ENCODE measurements around the gene LSAMP.

The LSAMP gene

GRCh38 chr3:115927197-115927596, 518.1 kb downstream of the LSAMP start:
- DNase-seq: no peak

DNA sequence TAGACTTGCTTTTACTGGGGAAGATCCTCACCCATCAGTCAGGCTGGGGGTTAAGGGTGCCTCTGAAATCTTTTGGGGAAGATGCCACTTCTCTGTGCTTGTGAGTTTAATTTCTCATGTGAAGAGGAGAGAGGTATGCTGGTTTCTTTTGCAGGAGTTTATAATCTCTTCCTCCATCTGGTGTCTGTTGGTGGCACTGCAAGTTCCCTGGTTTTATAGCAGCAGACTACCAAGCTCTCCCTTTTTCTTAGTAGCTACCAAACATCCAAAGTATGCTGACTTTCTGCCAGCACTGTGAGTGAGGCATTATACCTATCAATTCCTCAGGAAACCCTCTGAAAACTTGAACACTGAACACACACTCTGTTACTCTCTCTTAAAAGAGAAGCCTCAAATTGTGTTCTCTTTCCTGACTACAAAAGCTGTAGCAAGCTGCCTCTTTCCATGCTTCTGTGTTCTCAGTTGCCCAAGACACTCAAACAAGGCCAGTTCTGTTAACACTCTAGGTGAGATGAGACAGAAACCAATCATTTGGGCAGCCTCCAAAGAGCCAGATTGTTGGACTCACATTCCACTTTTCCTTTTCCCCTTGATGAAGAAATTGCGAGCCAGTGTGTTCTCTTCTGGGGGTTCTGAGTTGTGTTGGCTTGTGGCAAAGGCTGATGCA, 522.5 kb downstream of the LSAMP start:
- DNase-seq: no peak

DNA sequence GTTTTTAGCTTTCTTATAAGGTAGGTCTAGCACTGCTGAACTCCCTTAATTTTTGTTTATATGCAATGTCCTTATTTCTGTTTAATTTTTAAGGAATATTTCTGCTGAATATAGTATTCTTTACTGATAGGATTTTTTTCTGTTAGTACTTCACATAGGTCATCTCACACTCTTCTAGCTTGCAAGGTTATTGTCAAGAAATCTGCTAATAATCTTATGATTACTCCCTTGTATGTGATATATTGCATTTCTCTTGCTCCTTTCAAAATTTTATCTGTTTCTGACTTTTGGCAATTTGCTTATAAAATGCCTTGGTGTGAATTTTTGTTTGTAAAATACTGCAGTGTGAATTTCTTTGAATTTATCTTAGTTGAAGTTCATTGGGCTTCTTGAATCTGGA, 523.6 kb downstream of the LSAMP start:
- DNase-seq: no peak

DNA sequence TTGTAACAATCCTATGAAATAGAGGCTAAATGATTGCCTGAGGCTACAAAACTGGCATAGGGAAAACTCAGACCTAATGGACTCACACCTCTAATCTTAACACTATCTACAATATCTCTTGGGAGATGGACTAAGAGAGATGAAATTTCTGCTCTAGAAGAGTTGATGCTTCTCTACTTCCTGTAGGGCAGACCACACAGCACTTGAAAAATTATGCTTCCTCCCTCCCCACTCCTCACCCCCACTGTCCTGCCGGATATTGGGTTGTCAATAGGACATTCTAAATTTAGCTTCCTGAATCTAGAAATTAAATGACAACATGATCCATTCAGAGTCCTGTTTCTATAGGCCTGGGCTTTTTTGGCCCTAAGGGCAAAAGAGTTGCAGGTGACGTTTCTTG, 526.4 kb downstream of the LSAMP start:
- no peak for DNase-seq

GRCh38 chr3:115916866-115917265, 528.4 kb downstream of the LSAMP start:
- DNase-seq: no peak

DNA sequence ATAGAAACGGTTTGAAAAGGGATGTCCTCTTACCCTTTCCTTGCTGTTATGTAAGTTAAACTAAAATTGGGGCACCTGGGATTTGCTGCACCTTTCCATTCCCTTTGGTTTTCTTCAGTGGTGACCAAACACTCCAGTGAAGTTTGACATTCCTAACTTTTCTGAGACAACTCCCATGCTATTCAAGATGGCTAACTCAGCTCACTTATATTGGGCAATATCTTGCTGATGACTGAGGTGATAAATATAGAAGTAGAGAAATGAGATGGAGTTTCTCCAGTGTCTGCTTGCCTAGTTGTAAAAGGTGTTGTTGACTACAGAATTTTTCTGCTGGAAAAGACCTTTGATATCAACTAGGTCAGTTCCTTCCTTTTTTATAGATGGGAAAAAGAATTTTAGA, 530.2 kb downstream of the LSAMP start:
- DNase-seq: no peak

DNA sequence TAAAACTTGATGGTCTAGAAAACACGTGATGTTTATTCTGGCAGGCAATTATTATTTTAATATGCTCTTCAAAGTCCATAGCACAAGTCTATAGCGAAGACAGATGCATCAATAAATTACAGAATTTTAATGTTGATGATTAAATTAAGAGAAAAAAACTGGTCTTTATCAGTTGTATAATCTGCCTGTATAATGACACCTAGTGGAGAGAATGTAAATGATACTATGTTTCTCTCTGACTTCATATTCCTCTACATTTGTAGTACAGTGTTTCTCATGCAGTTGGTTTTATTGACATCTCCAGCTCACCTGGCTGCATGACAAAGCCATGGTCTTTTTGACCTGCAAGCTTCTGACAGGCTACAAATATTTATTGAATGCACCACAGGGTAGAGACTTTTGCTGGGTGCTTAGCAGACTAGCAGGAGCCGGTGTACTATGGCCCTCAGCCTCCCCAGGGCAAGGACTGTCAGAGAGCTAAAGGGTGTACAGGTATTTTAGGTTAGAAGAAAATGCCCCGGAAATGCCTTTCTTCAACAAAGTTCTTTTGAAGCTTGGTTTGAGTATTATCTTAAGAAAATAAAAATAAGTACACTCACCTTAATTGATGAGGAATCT, 532.1 kb downstream of the LSAMP start:
- DNase-seq: no peak

DNA sequence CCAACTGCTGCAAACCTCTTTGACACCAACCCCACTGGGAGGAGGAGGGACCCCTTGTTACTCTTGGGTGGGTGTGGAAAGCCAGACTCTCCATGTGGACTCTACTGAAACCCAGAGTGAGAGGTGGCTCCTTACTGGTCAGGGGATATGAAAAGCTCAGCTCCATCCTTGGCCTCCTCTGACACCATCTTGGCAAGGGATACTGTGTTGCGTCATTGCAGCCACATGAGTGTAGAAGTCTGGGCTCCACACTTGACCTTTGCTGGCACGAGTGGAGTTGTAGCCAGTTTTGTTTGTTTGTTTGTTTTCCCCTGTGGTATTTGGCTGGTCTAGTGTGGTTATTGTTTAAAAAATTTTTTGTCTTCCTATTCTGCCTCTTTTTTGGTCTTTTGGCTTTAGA, 532.9 kb downstream of the LSAMP start:
- no peak for DNase-seq

- no peak for DNase-seq
Observed at GRCh38 chr3:115905871-115906270, 539.4 kb downstream of the LSAMP start.

DNA sequence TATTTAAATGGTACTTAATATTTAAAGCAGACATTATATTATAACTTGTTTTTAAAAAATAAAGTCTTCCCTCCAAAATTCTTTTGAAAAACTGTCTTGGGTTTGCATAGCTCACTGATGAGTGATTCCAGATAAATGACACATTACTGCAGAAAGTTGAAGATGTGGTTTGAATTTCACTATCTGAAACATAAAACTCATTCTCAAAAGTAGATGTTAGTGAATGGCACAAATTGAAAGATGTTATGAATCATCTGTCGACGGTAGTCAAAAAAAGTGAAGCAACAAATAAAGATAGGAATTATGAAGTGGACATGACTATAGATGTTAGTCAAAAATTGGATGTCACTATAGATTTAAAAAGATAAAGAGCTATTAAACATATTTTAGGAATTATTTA, 541.4 kb downstream of the LSAMP start:
- DNase-seq: no peak

GRCh38 chr3:115901008-115901407, 544.3 kb downstream of the LSAMP start:
- DNase-seq: no peak

DNA sequence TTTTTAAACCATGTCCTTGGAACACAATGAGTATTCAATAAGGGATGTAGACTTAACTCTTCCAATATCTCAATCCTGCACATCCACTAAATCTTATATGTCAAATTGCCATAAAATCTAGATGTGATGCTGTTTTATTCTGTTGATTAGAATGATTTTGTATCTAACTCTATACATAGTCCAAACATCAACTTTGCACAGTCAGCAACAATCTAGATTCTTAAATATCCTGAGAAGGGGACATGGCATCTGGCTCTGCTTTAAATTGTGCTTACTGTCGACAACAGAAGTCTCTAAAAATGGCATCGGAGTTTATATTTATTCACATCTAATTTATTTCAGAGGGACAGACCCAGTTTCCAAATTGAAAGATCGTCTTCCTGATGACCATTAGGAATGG, 545.8 kb downstream of the LSAMP start:
- no peak for DNase-seq

- DNase-seq: no peak
Observed at GRCh38 chr3:115898656-115899410, 546.5 kb downstream of the LSAMP start.

GRCh38 chr3:115891006-115891636, 554.2 kb downstream of the LSAMP start:
- no peak for DNase-seq

DNA sequence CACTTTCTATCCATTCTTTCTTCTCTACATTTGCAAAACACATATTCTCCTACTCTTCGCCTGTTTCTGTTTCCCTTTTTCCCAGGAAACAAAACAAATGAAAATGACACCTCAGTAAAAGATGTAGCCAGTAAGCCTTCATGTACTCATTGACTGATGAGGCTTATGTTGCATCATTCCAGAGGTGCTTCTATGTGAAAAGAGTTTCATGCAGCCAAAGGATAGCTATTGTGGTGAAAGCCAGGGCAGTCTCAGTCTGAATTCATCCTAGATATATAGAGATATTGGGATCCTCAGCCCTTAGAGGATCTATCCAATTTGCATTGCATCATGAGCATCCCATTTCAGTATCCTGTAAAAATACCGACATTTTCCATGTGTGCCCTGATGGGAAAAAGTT, 554.7 kb downstream of the LSAMP start:
- DNase-seq: no peak

GRCh38 chr3:115885621-115886020, 559.7 kb downstream of the LSAMP start:
- DNase-seq: no peak

DNA sequence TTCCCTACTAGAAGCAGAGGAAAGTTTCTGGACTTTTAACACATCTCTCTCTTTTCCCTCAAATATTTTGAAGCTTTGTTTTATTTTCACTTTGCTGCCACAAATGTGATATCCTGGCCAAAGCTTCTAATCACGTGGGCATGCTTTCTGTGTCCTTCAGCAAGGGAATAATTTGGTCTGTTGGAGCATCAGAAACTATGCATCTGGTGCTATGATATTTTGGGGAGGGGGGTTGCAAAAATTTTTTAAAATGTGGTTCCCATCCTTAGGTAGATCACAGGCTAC, 567.7 kb downstream of the LSAMP start:
- DNase-seq: no peak

- DNase-seq: no peak
Observed at GRCh38 chr3:115876876-115877614, 568.2 kb downstream of the LSAMP start.

GRCh38 chr3:115875460-115875859, 569.8 kb downstream of the LSAMP start:
- no peak for DNase-seq

DNA sequence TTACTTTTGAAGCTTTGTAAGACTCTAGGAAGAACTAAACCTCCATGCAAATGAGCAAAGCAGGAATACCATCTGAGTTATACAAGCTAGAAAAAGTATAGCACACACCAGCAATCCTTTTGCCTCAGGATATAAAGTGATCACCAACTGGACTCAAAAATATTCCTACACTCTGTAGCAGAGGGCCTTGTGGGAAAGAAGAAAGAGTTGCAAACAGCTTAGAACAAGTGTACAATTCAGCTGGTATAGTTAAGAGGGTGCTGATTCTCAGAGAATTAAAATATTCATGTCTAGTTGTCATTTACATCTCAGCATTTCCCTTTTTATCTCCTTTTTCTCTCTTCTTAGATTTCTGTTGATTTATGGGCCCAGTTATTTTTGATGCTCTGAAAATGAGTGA, 573.6 kb downstream of the LSAMP start:
- DNase-seq: no peak

DNA sequence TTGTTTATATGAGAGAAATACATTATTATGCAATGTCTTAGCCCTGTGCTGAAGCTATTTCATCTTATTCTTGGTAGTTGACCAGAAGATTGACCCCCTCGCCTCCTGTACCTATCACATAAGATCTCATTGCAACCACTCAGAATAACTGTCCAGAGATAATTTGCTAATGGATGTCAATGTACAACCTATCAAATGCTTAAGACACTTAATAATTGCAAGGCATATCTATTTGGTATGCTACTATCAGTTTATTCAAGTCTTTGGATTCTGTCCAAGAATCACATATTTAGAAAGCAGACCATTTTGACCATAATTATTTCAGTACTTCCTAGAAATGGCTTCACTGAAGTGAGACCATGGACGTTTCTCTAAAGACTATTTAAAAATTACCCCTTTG, 580.4 kb downstream of the LSAMP start:
- DNase-seq: no peak

GRCh38 chr3:115862849-115863248, 582.4 kb downstream of the LSAMP start:
- no peak for DNase-seq

DNA sequence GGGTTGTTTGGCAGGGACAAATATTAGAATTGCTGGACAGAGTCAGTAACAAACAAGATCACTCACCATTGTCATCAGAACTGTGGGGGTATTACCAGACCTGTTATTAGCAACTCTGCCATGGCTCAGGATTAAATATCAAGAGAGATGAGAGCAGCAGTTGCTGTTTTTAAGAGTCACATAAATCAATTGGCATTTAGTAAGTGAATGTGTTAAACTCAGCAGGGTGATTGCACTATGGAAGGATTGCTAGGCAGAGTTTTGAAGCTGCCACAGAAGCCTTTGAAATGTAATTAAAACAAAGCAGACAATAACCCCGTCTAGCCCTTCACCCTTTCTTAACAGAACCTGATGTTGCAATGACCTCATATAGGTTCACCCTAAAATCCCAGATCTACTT, 583.2 kb downstream of the LSAMP start:
- no peak for DNase-seq

Measured in CD4-positive, alpha-beta T cell treated with Interleukin-6 for 4 hours (primary cell).